ENCODE data around the gene ADGRL4.

ADGRL4 gene

GRCh38 chr1:78869136-78869535 lies 137.4 kb downstream of the ADGRL4 start:
- TF ChIP-seq TAF1 (IDR thresholded peaks at IDR 0.05; ENCODE audit: borderline replicate concordance, low read depth, low read length) (no peak), POLR2AphosphoS5 (IDR thresholded peaks at IDR 0.05; ENCODE audit: low read depth, low read length) (no peak), POLR2A (IDR thresholded peaks at IDR 0.05; ENCODE audit: low read depth, low read length) (no peak)
- no peak for DNase-seq (ENCODE audit: insufficient read length)
- no peak for FAIRE-seq

- FAIRE-seq (no peak), DNase-seq (ENCODE audit: insufficient read length) (no peak)
- no peak for TF ChIP-seq TAF1 (IDR thresholded peaks at IDR 0.05; ENCODE audit: borderline replicate concordance, low read depth, low read length)
- TF ChIP-seq POLR2A (IDR thresholded peaks at IDR 0.05; ENCODE audit: low read depth, low read length): no peak
- TF ChIP-seq POLR2AphosphoS5 (IDR thresholded peaks at IDR 0.05; ENCODE audit: low read depth, low read length): no peak
Measured at GRCh38 chr1:78864175-78864574, 142.4 kb downstream of the ADGRL4 start.

GRCh38 chr1:78856096-78856495 lies 150.4 kb downstream of the ADGRL4 start:
- TF ChIP-seq POLR2A (IDR thresholded peaks at IDR 0.05; ENCODE audit: low read depth, low read length) (no peak), TAF1 (IDR thresholded peaks at IDR 0.05; ENCODE audit: borderline replicate concordance, low read depth, low read length) (no peak), POLR2AphosphoS5 (IDR thresholded peaks at IDR 0.05; ENCODE audit: low read depth, low read length) (no peak)
- no peak for DNase-seq (ENCODE audit: insufficient read length)
- no peak for FAIRE-seq

- FAIRE-seq (no peak), DNase-seq (ENCODE audit: insufficient read length) (no peak)
- TF ChIP-seq POLR2A (IDR thresholded peaks at IDR 0.05; ENCODE audit: low read depth, low read length): no peak
Measured at GRCh38 chr1:78855258-78855657, 151.3 kb downstream of the ADGRL4 start.

GRCh38 chr1:78854556-78854955 lies 152.0 kb downstream of the ADGRL4 start:
- DNase-seq (ENCODE audit: insufficient read length) (no peak), FAIRE-seq (no peak)
- no peak for TF ChIP-seq POLR2A (IDR thresholded peaks at IDR 0.05; ENCODE audit: low read depth, low read length)
- no peak for TF ChIP-seq POLR2AphosphoS5 (IDR thresholded peaks at IDR 0.05; ENCODE audit: low read depth, low read length)
- no peak for TF ChIP-seq TAF1 (IDR thresholded peaks at IDR 0.05; ENCODE audit: borderline replicate concordance, low read depth, low read length)

- TF ChIP-seq TAF1 (IDR thresholded peaks at IDR 0.05; ENCODE audit: borderline replicate concordance, low read depth, low read length) (no peak), POLR2AphosphoS5 (IDR thresholded peaks at IDR 0.05; ENCODE audit: low read depth, low read length) (no peak), POLR2A (IDR thresholded peaks at IDR 0.05; ENCODE audit: low read depth, low read length) (no peak)
- no peak for DNase-seq (ENCODE audit: insufficient read length)
- FAIRE-seq: no peak
Measured at GRCh38 chr1:78843546-78843945, 163.0 kb downstream of the ADGRL4 start.

- DNase-seq (ENCODE audit: insufficient read length) (no peak), FAIRE-seq (no peak)
- TF ChIP-seq POLR2AphosphoS5 (IDR thresholded peaks at IDR 0.05; ENCODE audit: low read depth, low read length) (no peak), TAF1 (IDR thresholded peaks at IDR 0.05; ENCODE audit: borderline replicate concordance, low read depth, low read length) (no peak), POLR2A (IDR thresholded peaks at IDR 0.05; ENCODE audit: low read depth, low read length) (no peak)
Measured at GRCh38 chr1:78843111-78843510, 163.4 kb downstream of the ADGRL4 start.

- TF ChIP-seq TAF1 (IDR thresholded peaks at IDR 0.05; ENCODE audit: borderline replicate concordance, low read depth, low read length) (no peak), POLR2AphosphoS5 (IDR thresholded peaks at IDR 0.05; ENCODE audit: low read depth, low read length) (no peak), POLR2A (IDR thresholded peaks at IDR 0.05; ENCODE audit: low read depth, low read length) (no peak)
- DNase-seq (ENCODE audit: insufficient read length) (no peak), FAIRE-seq (no peak)
Measured at GRCh38 chr1:78840453-78841271, 165.9 kb downstream of the ADGRL4 start.
